ENCODE results near the gene KCNQ1. TPM values are rescaled to one million over a fixed set of nuclear protein-coding genes. Genes with fewer than 3 reads are reported as not detected.

The KCNQ1 gene
- total RNA-seq, 2 experiments from 2014 or later = 20.4 to 24.3 TPM

DNA sequence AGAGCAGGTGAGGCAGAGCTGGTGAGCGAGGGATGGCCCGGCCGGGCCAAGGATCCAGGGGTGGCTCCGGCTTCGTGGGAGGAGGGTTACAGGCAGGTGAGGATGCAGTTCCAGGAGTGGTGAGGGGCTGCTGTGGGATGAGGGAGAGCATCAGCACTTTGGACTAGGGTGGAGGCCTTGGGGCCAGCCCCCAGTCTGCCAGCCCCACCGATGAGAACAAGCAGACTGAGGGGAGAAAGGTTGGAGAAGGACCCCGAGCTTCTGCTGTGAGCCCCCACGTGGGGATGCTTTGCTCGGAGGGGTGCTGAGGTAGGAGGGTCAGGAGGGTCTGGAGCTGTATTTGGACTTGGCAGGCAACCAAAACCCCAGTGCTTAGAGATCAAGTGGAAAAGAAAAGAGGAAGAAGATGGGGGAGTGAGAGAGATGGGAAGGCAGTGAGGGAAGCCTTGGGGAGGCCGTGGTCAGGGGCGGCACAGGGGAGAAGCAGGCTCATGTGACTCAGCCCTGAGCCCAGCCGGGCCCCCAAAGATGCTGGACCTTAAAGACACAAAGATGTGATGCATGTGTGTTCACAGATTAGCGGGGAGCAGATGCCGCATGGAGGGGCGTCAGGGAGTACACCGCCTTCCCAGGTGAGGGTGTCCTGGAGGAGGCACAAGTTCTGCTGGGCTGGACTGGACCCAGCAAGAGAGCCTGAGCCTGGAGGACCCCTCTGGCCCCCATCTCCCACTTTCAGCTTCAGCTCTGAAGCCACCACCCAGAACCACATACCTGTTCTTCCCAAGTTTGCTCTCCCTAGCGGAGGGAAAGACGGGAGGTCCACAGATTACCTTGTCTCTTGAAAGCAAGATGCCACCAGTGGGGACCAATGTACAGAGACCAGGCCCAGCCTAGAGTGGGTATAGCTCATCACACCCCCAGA lies 349.5 kb downstream of the KCNQ1 start:
- Mint-ChIP-seq H3K4me1 (no peaks in the 10 kb centered on the region), H3K4me3 (no peak overlapping the region), H3K36me3 (ENCODE audit: low read depth) (no peaks in the 10 kb centered on the region), H3K9me3 (no peaks in the 10 kb centered on the region), H3K27me3 (no peaks in the 10 kb centered on the region), H3K27ac (no peak overlapping the region)
- ChIA-PET CTCF (no interaction called here), POLR2A (no interaction called here)
- DNase-seq = no peak

DNA sequence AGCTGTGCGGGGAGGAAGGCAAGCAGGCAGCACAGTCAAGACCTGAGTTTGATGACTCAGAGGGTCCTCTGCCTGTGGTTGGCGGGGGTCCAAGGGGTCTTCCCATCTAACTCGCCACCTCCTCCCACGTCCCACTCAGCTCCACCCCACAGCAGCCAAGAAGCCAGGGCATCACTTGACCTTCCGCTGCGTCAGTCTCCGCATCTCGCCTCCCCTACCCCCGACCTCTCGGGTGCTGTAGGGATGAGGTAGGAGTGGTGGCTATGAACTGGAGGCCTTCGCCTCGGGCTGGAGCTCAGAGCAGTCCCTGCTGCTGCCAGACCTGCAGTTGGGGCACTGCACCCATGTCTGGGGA lies 350.1 kb downstream of the KCNQ1 start:
- Mint-ChIP-seq H3K9me3 (no peaks in the 10 kb centered on the region), H3K27ac (no peak overlapping the region), H3K4me1 (no peaks in the 10 kb centered on the region), H3K4me3 (no peak overlapping the region), H3K36me3 (ENCODE audit: low read depth) (no peaks in the 10 kb centered on the region), H3K27me3 (no peaks in the 10 kb centered on the region)
- CTCF ChIA-PET = no interaction called here
- POLR2A ChIA-PET = no interaction called here
- DNase-seq = no peak

DNA sequence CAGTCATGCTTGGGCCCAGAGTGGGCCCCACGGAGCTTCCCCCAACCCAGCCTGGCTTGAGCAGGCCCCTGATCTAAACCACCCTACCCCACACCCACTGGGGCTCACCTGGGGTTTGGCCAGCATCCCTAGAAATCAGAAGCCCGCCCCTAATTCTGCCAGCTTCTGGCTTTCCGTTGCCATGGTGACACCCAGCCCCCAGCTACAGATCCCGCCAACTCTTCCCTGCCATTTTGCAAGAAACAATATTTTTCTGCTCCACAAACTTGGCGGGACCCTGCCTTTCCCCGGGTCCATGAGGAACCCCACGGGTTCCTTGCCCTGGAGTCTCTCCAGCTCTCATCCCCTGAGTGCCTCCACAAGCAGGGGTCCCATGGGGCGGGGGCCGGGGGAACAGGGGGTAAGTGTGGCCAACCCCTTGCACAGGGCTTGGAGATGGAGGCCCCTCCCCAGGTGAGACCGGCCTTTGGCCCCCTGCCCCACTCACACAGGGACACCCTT lies 350.7 kb downstream of the KCNQ1 start:
- H3K9me3 Mint-ChIP-seq = no peaks in the 10 kb centered on the region
- DNase-seq = no peak
- ChIA-PET CTCF (no interaction called here), POLR2A (no interaction called here)
- H3K36me3 Mint-ChIP-seq (ENCODE audit: low read depth) = no peaks in the 10 kb centered on the region
- H3K4me1 Mint-ChIP-seq = no peaks in the 10 kb centered on the region
- H3K4me3 Mint-ChIP-seq = no peak overlapping the region
- H3K27ac Mint-ChIP-seq = no peak overlapping the region
- no peaks in the 10 kb centered on the region for H3K27me3 Mint-ChIP-seq

DNA sequence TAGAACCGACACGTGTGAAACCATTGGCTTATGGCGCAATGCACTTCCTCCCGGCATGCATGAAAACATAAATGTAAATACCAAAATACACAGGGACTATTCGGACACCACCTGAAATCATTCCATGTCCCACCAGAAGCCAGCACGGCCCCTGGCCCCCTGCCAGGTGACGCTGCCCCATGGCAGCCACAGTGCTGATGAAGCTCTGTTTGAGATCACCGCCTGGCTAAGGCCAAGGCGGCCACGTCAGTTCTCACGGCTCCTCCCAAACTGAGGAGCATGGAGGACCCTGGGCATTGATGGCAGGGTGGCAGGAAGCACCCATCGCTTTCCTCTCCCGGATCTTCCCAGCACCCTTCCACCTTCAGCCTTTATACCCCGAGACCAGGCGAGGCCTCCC lies 351.3 kb downstream of the KCNQ1 start:
- Mint-ChIP-seq H3K27ac (no peak overlapping the region), H3K9me3 (no peaks in the 10 kb centered on the region), H3K4me1 (no peaks in the 10 kb centered on the region), H3K27me3 (no peaks in the 10 kb centered on the region), H3K36me3 (ENCODE audit: low read depth) (no peaks in the 10 kb centered on the region), H3K4me3 (no peak overlapping the region)
- no peak for DNase-seq
- ChIA-PET CTCF (no interaction called here), POLR2A (no interaction called here)

DNA sequence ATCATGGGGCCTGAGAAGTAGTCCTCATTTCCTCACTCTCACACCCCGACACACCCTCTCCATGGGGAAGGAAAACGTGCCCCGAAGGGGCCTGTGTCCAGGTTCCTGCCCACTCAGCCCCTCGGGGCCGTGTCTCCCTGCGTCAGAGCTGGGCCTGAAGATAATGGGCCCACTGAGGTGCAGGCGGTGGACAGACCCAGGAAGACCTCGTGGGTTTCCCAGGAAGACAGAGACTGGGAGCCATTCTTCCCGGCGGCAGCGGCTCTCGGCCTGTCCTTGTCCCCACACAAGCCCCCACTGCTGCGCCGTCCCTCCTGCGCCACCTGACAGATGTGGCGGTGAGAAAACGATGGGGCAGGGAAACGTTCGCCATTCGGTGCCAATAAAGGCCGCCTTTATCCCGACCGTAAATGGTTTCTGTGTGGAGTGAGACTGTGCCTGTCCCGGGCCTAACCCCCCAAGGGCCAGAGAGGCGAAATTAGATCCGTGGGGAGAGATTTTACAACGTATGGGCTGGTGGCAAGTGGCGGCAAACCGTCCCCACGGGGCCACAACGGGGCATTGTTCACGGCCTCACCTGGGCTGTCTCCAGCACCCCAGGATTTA lies 351.8 kb downstream of the KCNQ1 start:
- no peaks in the 10 kb centered on the region for H3K4me1 Mint-ChIP-seq
- DNase-seq = no peak
- no peak overlapping the region for H3K4me3 Mint-ChIP-seq
- H3K36me3 Mint-ChIP-seq (ENCODE audit: low read depth) = no peaks in the 10 kb centered on the region
- ChIA-PET CTCF (no interaction called here), POLR2A (no interaction called here)
- no peaks in the 10 kb centered on the region for H3K27me3 Mint-ChIP-seq
- H3K27ac Mint-ChIP-seq = no peak overlapping the region
- no peaks in the 10 kb centered on the region for H3K9me3 Mint-ChIP-seq

DNA sequence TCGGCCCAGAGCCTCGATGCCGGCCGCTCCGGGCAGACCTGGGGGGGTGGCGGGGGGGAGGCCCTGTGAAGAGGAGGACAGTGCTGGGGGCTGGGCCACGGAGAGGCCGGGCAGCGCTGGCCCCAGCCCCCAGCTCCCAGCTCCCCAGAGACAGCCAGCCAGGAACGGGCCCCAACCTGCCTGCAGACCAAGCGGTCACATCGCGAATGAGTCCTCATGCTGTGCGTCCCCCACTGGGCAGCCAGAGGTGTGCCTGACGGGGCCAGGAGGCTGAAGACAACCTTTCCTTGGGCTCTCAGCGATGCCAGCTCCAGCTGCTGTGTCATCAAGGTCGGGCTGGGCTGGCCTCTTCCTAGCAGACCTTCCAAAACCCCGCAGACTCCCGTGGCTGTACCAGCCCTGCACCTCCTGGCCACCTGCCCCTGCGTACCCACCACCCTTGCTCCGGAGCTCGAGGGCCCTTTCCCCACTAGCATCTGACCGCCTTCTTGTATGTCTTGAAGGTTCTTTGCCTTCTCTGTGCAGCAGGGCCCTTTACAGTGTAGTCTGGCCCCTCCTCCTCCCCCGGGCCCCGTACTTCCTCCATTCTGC lies 352.4 kb downstream of the KCNQ1 start:
- POLR2A ChIA-PET = no interaction called here
- Mint-ChIP-seq H3K4me1 (no peaks in the 10 kb centered on the region), H3K27me3 (no peaks in the 10 kb centered on the region), H3K36me3 (ENCODE audit: low read depth) (no peaks in the 10 kb centered on the region), H3K4me3 (no peak overlapping the region), H3K27ac (no peak overlapping the region), H3K9me3 (no peaks in the 10 kb centered on the region)
- DNase-seq = no peak
- CTCF ChIA-PET = no interaction called here

DNA sequence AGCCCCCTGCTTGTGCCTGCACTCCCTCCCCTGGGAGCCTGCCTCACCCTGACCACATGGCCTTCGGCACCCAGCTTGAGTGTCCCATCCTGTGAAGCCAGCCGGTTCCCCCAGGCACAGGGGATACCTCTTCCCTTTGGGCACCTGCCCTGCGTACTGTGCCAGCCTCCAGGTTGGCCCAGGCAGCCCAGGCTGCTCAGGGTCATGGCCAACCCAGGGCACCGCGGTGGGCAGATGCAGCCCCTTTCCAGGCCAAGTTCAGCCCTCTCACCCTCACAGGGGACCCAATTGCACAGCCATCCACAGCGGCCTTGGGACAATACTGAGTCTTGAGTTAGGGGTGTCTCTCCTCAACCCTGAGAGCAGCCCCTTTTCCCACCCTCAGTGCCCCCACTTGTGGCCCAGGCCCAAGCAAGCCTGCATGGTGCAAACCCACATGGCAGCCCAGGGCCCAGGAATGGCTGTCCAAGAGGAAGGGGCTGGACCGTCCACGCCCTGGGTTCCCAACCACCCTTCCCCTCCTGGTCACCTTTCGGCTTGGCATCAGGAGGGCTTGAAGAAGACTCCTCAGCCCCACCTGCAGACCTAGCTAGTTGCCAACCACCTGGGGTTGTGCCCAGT lies 353.0 kb downstream of the KCNQ1 start:
- no peak for DNase-seq
- H3K9me3 Mint-ChIP-seq = no peaks in the 10 kb centered on the region
- H3K36me3 Mint-ChIP-seq (ENCODE audit: low read depth) = no peaks in the 10 kb centered on the region
- no peaks in the 10 kb centered on the region for H3K27me3 Mint-ChIP-seq
- CTCF ChIA-PET = no interaction called here
- no peaks in the 10 kb centered on the region for H3K4me1 Mint-ChIP-seq
- POLR2A ChIA-PET = no interaction called here
- no peak overlapping the region for H3K4me3 Mint-ChIP-seq
- no peak overlapping the region for H3K27ac Mint-ChIP-seq

DNA sequence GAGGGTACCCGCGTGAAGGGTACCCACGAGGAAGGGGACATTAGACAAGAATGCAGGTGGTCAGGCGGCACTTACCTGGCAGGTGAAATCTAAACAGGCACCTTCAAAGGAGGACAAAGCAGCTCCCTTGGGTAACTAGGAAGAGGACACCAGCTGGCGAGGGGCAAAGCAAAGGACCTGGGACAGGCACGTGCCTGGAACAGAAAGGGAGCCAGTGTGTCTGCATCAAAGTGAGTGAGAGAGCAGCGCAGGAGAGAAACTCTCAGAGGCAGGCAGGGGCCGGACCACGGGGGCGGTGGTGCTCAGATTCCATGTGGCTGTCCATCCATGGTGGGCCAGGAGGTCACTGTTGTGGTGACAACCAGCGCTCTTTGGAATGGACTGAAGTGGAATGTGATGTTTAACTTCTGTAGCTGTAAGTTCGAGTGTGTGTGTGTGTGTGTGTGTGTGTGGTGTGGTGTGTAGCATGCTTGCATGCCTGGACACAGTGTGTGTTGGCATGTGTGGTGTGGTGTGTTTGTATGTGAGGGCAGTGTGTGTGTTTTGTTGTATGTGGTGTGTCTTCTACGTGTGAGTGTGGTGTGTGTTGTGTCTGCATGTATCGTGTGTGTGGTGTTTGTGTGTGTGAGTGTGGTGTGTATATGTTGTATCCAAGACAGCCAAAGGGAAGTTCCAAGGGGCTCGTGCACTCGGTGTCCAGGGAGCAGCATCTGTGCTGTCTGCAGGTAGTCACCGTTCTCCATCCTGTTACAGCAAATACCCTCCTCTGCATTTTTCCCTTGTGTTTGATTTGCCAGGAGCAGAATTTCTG lies 354.3 kb downstream of the KCNQ1 start:
- Mint-ChIP-seq H3K4me3 (no peak overlapping the region), H3K27me3 (no peaks in the 10 kb centered on the region), H3K4me1 (no peaks in the 10 kb centered on the region), H3K27ac (no peak overlapping the region), H3K36me3 (ENCODE audit: low read depth) (no peaks in the 10 kb centered on the region), H3K9me3 (no peaks in the 10 kb centered on the region)
- no peak for DNase-seq
- POLR2A ChIA-PET = no interaction called here
- CTCF ChIA-PET = interaction anchor here (0.6 kb wide), 1 partner anchor 295 kb away, joined by 4 read pairs; no protein-coding TSS in a partner anchor

DNA sequence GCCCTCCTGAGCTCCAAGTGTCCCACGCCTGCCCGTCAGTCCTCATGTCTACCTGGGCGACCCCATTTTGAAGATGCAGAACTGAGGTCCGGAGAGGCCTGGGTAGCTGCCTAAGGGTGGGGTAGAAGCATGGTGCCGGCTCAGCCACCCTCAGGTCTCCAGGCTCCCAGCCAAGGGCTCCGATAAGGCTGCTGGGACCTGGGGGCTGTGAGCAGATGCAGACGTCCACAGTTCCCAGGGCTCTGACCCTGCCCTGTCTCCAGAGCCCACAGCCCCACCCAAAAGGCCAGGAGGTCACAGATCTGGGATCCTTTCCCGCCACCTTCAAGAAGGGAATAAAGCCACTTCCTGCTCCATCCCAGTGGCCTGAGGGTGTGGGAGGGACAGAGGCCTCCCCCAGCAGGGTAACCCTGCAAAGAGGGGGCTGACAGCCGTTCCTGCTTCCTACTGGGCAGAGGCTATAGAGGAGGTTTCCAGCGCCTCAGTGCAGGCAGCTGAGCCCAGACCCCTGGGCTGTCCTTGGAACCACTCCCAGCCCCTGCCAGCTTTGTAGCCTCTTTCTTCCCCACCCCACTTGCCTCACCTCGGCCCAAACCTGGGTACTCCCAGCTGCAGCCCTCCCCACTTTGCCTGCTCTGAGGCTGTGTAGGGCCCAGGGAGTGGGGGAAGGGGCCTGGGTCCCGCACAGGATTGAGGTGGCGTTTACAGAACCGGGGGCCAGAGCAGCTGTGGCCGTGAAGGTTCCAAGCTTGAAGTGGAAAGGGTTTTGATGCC lies 355.3 kb downstream of the KCNQ1 start:
- no peaks in the 10 kb centered on the region for H3K36me3 Mint-ChIP-seq (ENCODE audit: low read depth)
- POLR2A ChIA-PET = no interaction called here
- H3K27me3 Mint-ChIP-seq = no peaks in the 10 kb centered on the region
- H3K9me3 Mint-ChIP-seq = no peaks in the 10 kb centered on the region
- DNase-seq = no peak
- no peak overlapping the region for H3K4me3 Mint-ChIP-seq
- H3K27ac Mint-ChIP-seq = no peak overlapping the region
- CTCF ChIA-PET = interaction anchor here (0.6 kb wide), 1 partner anchor 295 kb away, joined by 4 read pairs; no protein-coding TSS in a partner anchor
- H3K4me1 Mint-ChIP-seq = no peaks in the 10 kb centered on the region

DNA sequence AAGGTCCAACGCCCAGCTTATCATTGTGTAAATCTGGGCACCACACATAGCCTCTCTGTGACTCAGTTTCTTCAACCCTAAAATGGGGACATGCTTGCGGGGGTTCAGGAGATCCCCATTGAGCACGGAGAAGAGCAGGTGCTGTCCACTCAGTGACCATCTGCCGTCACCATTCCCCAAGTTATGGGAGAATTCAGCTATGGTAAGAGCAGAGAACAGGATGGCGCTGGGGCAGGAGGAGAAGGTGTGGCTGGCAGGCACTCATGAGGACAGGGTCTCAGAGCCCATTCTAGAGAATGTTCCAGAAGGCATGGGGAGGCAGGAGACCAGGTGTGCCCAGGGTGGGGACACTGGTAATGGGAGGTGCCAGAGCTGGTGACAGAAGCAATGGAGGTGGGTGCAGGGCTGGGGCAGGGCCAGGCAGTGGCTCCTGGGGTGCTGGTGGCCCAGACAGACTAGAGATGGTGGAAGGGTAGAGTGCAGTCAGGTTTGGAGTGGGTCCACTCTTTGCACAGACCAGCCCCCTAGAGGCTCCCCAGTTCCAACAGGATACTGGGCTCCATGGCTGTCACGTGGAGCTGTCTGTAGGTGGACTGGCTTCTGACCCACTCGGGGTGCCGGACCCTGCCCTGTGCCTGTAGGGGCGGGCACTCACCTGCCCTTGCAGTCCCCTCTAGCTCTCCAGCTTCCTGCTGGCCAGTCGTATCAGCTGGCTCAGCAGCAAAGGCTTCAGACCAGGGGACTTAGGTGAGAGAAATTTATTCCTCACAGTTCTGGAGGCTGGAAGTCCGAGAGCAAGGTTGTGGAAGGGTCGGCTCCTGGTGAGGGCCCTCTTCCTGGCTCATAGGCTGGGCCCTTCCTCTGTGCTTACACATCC lies 356.1 kb downstream of the KCNQ1 start:
- H3K4me1 Mint-ChIP-seq = no peaks in the 10 kb centered on the region
- H3K9me3 Mint-ChIP-seq = no peaks in the 10 kb centered on the region
- no peaks in the 10 kb centered on the region for H3K36me3 Mint-ChIP-seq (ENCODE audit: low read depth)
- POLR2A ChIA-PET = no interaction called here
- no peak overlapping the region for H3K27ac Mint-ChIP-seq
- no peak overlapping the region for H3K4me3 Mint-ChIP-seq
- no peaks in the 10 kb centered on the region for H3K27me3 Mint-ChIP-seq
- CTCF ChIA-PET = no interaction called here
- no peak for DNase-seq

DNA sequence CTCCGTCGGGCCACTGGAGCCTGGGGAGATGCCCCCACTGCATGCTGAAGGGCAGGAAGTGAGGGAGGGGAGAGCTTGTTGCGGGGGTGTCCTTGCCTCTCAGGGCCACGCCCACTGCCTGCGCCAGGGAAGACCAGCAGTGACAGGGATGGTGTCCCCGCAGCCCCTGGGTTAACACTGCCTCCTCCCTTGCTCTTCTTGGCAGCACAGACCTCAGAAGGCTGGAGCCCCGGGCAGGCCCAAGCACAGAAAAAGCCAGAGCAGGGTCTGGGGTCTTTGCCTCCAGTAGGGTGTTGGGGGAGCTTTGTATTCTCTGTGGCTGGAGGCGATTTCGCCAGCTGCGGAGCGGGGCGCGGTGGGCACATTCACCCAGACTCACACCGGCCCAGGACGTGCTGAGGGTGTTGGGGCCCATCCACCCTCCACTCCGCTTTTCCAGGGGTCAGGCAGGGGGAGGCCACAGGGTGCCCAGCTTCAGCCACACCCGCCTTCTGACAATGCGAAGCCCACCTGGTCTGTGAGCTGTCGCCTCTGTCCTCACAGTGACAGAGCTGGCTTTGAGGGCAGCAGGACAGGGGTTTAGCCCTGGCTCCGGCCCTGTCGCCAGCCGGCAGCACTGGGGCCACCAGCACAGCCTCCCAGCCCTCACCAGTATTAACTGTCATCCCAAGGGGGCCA lies 357.0 kb downstream of the KCNQ1 start:
- Mint-ChIP-seq H3K27me3 (no peaks in the 10 kb centered on the region), H3K9me3 (no peaks in the 10 kb centered on the region), H3K36me3 (ENCODE audit: low read depth) (no peaks in the 10 kb centered on the region), H3K4me1 (no peaks in the 10 kb centered on the region), H3K4me3 (no peak overlapping the region), H3K27ac (no peak overlapping the region)
- ChIA-PET CTCF (no interaction called here), POLR2A (no interaction called here)
- no peak for DNase-seq

Measured in activated CD4-positive, alpha-beta T cell treated with anti-CD3 and anti-CD28 coated beads, Interleukin-2, amount 10 ng/mL, durations not matched to agents 7 days and 5 days (primary cell).